Endothelial cell of umbilical vein (primary cell): ENCODE data around the gene TMEM132A. TPM values are rescaled to one million over a fixed set of nuclear protein-coding genes. Genes with fewer than 3 reads are reported as not detected.
A peak's percentile ranks its signal among the peaks of the same experiment; 100 is the strongest.

Source experiments
- BruUV-seq: library from RNA; stranded (reverse); fragments of 400-500 nt; replicated peaks from 2 replicates; lab custom pipeline; 2021; lab: Mats Ljungman, UMichigan
- CTCF ChIA-PET: fragments of 300-600, 350-600 bp; sonication (Branson Sonifier 250); formaldehyde crosslinking; loops from one replicate; lab custom pipeline; 2021; ENCODE audit warnings: antibody characterized with exemption, inconsistent platforms; lab: Charles Lee
- POLR2A ChIA-PET: fragments of 300-600, 350-600 bp; sonication (Branson Sonifier 250); formaldehyde crosslinking; loops from one replicate; lab custom pipeline; 2021; ENCODE audit warnings: antibody characterized with exemption, inconsistent platforms; lab: Charles Lee
- DNase-seq: peaks from one replicate; pipeline ENCODE4 v3.0.0-alpha.2; 2011; ENCODE audit warnings: low read depth, low spot score
- FAIRE-seq: peaks from 2 replicates; lab custom pipeline; 2011; peaks lifted over from hg19 to GRCh38; lab: Jason Lieb, UNC
- H2AFZ ChIP-seq: 2 replicates; pipeline ENCODE4 v1.6.0; 2012; ENCODE audit warnings: low read depth, low read length, control low read depth, inconsistent platforms
- H3K27ac ChIP-seq: 2 replicates; pipeline ENCODE4 v1.5.1; 2011; ENCODE audit warnings: low read depth, mild to moderate bottlenecking, control low read depth, low read length, moderate library complexity; ENCODE audit not compliant: insufficient read depth
- H3K27me3 ChIP-seq, 2 experiments: 2 replicates each; pipeline versions ENCODE4 v1.6.0 to v1.6.1; 2011; ENCODE audit warnings: low read length in 2 of 2, mixed read lengths in 1 of 2; ENCODE audit not compliant: control insufficient read depth in 2 of 2, insufficient read depth in 2 of 2
- H3K36me3 ChIP-seq, 2 experiments: 2 replicates in 1 of 2; 3 replicates in 1 of 2; pipeline ENCODE4 v1.5.1; 2011; ENCODE audit warnings: low read length in 2 of 2, mild to moderate bottlenecking in 1 of 2, moderate library complexity in 1 of 2; ENCODE audit not compliant: control insufficient read depth in 2 of 2, insufficient read depth in 2 of 2; ENCODE audit errors: extremely low read depth in 1 of 2
- H3K4me1 ChIP-seq: 3 replicates; pipeline ENCODE4 v1.5.1; 2011; ENCODE audit warnings: mild to moderate bottlenecking, low read length; ENCODE audit not compliant: control insufficient read depth, insufficient read depth; ENCODE audit errors: extremely low read depth
- H3K4me2 ChIP-seq: 2 replicates; pipeline ENCODE4 v1.6.1; 2011; ENCODE audit warnings: low read length, control low read depth, mixed read lengths; ENCODE audit not compliant: insufficient read depth
- H3K4me3 ChIP-seq, 3 experiments: fragments of 200-600 bp in 1 of 3; sonication (generic), shearing (Covaris generic) in 1 of 3; replicated peaks in 1 of 3; 2 replicates each; pipeline ENCODE4 v1.5.1; 2011 to 2016; ENCODE audit warnings: control low read depth in 3 of 3, low read length in 3 of 3, mild to moderate bottlenecking in 2 of 3, inconsistent platforms in 1 of 3, low read depth in 1 of 3, moderate library complexity in 1 of 3; ENCODE audit not compliant: insufficient read depth in 1 of 3
- H3K79me2 ChIP-seq: 2 replicates; pipeline ENCODE4 v1.6.0; 2012; ENCODE audit warnings: low read length, inconsistent platforms; ENCODE audit not compliant: control insufficient read depth, insufficient read depth
- H3K9ac ChIP-seq: replicated peaks from 2 replicates; pipeline ENCODE3; 2011; ENCODE audit warnings: low read length, control low read depth; ENCODE audit not compliant: insufficient read depth; ENCODE audit errors: extremely low read depth
- H3K9me1 ChIP-seq: replicated peaks from 3 replicates; pipeline ENCODE4 v1.6.0; 2011; ENCODE audit warnings: mild to moderate bottlenecking, low read length; ENCODE audit not compliant: control insufficient read depth, insufficient read depth; ENCODE audit errors: extremely low read depth
- H3K9me3 ChIP-seq: replicated peaks from 2 replicates; pipeline ENCODE4 v1.5.1; 2012; ENCODE audit warnings: low read length, inconsistent platforms; ENCODE audit not compliant: control insufficient read depth, insufficient read depth
- H4K20me1 ChIP-seq: replicated peaks from 2 replicates; pipeline ENCODE3; 2011; ENCODE audit warnings: mild to moderate bottlenecking, low read length; ENCODE audit not compliant: control insufficient read depth, insufficient read depth; ENCODE audit errors: extremely low read depth
- CTCF ChIP-seq, 2 donors: IDR thresholded peaks; 1 replicate in 1 of 2; 2 replicates in 1 of 2; pipeline ENCODE4 v1.5.1; 2011; ENCODE audit warnings: low read length in 2 of 2, mild to moderate bottlenecking in 2 of 2, moderate library complexity in 2 of 2, control low read depth in 1 of 2, inconsistent platforms in 1 of 2, low read depth in 1 of 2; ENCODE audit not compliant: insufficient read depth in 1 of 2; ENCODE audit errors: extremely low read depth in 1 of 2
- EZH2 ChIP-seq: IDR thresholded peaks from 2 replicates; pipeline ENCODE4 v1.6.1; 2012; ENCODE audit warnings: borderline replicate concordance, low read depth, mild to moderate bottlenecking, moderate library complexity, low read length, inconsistent platforms; ENCODE audit not compliant: severe bottlenecking
- FOS ChIP-seq: IDR thresholded peaks from 2 replicates; pipeline ENCODE4 v1.6.1; 2011; ENCODE audit warnings: mild to moderate bottlenecking, low read length, moderate library complexity, borderline replicate concordance; ENCODE audit not compliant: insufficient read depth
- GATA2 ChIP-seq: IDR thresholded peaks from 2 replicates; pipeline ENCODE4 v1.7.0; 2011; ENCODE audit warnings: low read depth, mild to moderate bottlenecking, moderate library complexity, mixed read lengths, low read length; ENCODE audit not compliant: insufficient read length, insufficient read depth
- JUN ChIP-seq: IDR thresholded peaks from 2 replicates; pipeline ENCODE4 v1.6.1; 2011; ENCODE audit warnings: borderline replicate concordance, low read depth; ENCODE audit not compliant: insufficient read length, insufficient read depth
- MAX ChIP-seq: IDR thresholded peaks from 2 replicates; pipeline ENCODE4 v1.6.1; 2011; ENCODE audit not compliant: insufficient read depth, insufficient read length
- MYC ChIP-seq: IDR thresholded peaks from one replicate; pipeline ENCODE4 v1.6.1; 2011; ENCODE audit warnings: mild to moderate bottlenecking, low read depth, low read length
- POLR2A ChIP-seq: IDR thresholded peaks from 2 replicates; pipeline ENCODE4 v1.6.1; 2012; ENCODE audit warnings: low read depth, mild to moderate bottlenecking, control low read depth, low read length
- POLR2AphosphoS5 ChIP-seq: IDR thresholded peaks from 2 replicates; pipeline ENCODE4 v1.6.1; 2012; ENCODE audit warnings: low read depth, mild to moderate bottlenecking, control low read depth, low read length, moderate library complexity; ENCODE audit not compliant: insufficient read depth
- dilution Hi-C: fragments of 300-500 bp; cut with MboI; formaldehyde crosslinking; loops from one replicate; pipeline ENCODE4 v1.15.0; 2019; ENCODE audit warnings: low sequenced_read_pairs; ENCODE audit not compliant: extremely low pct_ligation_motif_present
- intact Hi-C: fragments of 100-400 bp; cut with micrococcal nuclease; formaldehyde crosslinking; loops from one replicate; pipeline ENCODE4 v1.10.0; 2022
- polyA plus RNA-seq, 4 experiments: library from polyadenylated mRNA; depleted of rRNA in 3 of 4; stranded (reverse) in 3 of 4; unstranded in 1 of 4; fragments of >200 nt; gene quantifications; 2 replicates each; pipeline versions ENCODE4 v1.2.1 to v1.2.3, GENCODE V29; 2011 to 2012; ENCODE audit warnings: missing spikeins in 1 of 4
- total RNA-seq: library from RNA; stranded (reverse); gene quantifications from 2 replicates; pipeline ENCODE4 v1.2.3, GENCODE V29; 2021

Gene TMEM132A
- total and polyA plus RNA-seq, 2 donors (not counting 3 experiments of a cell fraction or from before 2014, with no cell fraction given), result 74.3 to 106 TPM

- BruUV-seq, result no TSS peak
- ChIA-PET CTCF (interaction anchor here (1.0 to 1.5 kb wide), 2 partner anchors 20 to 145 kb away, joined by 3 to 6 read pairs; no protein-coding TSS in a partner anchor), POLR2A (no interaction called here)
- no peak for FAIRE-seq
- Histone ChIP-seq H3K9me1 (no peaks in the 10 kb centered on the region), H3K27ac (peak overlapping the region; percentile 32), H3K4me2 (no peak overlapping the region), H3K27me3 (no peaks in the 10 kb centered on the region), H4K20me1 (no peaks in the 10 kb centered on the region), H2AFZ (no peak overlapping the region), H3K4me3 (no peak overlapping the region), H3K9ac (no peak overlapping the region), H3K36me3 (peaks cover 3 to 19% of the 10 kb centered on the region in 2 experiments), H3K9me3 (no peaks in the 10 kb centered on the region), H3K79me2 (peaks cover 45% of the 10 kb centered on the region), H3K4me1 (peaks cover 32% of the 10 kb centered on the region)
- dilution Hi-C loops, result no loop called here
- intact Hi-C loops, result loop anchor here (10.0 kb wide), 1 partner anchor 215 kb away; no protein-coding TSS in a partner anchor
- no peak for TF ChIP-seq POLR2A
- TF ChIP-seq CTCF (IDR thresholded peaks at IDR 0.05; ENCODE audit: extremely low read depth in 1 of 2, insufficient read depth in 1 of 2, low read depth in 1 of 2, low read length in 2 of 2), result no peak
- no peak for TF ChIP-seq JUN
- no peak for TF ChIP-seq EZH2
- no peak for TF ChIP-seq GATA2
- TF ChIP-seq POLR2AphosphoS5, result no peak
- TF ChIP-seq FOS, result no peak
- no peak for TF ChIP-seq MAX
- TF ChIP-seq MYC, result no peak
- DNase-seq, result no peak
Observed at GRCh38 chr11:60919956-60920355, 4.3 kb upstream of the TMEM132A start.
